ENCODE results near the gene PPP1R17. TPM values are rescaled to one million over a fixed set of nuclear protein-coding genes. Genes with fewer than 3 reads are reported as not detected.

The PPP1R17 gene
- total and polyA plus RNA-seq, 8 donors: not detected

DNA sequence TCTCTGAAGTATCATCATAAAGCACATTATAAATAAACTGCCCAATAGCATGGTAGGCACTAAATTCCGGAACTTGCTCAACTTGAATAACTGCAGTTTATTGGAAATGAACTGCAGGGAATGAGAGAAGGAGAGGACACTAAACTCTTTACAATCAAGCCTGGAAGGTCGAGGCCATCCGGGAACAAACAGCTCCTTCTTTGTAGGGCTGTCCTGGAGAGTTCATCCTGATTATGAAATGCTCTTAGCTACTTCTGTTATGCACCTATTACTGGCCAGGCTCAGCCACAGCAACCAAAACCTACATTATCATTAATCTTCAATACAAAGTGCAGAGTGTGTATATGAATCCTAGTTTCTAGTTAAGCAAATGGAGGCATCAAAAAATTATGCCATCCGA, 64.7 kb downstream of the PPP1R17 start:
- 81 to 91% (median 90%) methylated on average over 4 of the region's 4 CpGs for WGBS, 5 donors
- H3K4me3 ChIP-seq: no peak overlapping the region
- intact Hi-C loops (cut with DNase I; ENCODE audit: low total_unique reads): loop anchor here (5.0 kb wide), 1 partner anchor 451 kb away; no protein-coding TSS in a partner anchor
- no peaks in the 10 kb centered on the region for H3K9me3 ChIP-seq
- no peak for DNase-seq
- H3K27me3 ChIP-seq: no peaks in the 10 kb centered on the region
- H3K4me1 ChIP-seq: no peaks in the 10 kb centered on the region
- H3K36me3 ChIP-seq: no peaks in the 10 kb centered on the region
- no peak overlapping the region for H3K27ac ChIP-seq
- no peak for TF ChIP-seq POLR2AphosphoS5 (IDR thresholded peaks at IDR 0.05)
- no peak for TF ChIP-seq EP300 (IDR thresholded peaks at IDR 0.05)

Other genes starting within 250 kb of the PPP1R17 start
- under 1 TPM in 4 of 5 donors, not detected in 1; 0.18 to 0.58 (median 0.37) TPM for gene ITPRID1, start 173.1 kb upstream of the PPP1R17 start, total RNA-seq
- gene ITPRID1, start 173.1 kb upstream of the PPP1R17 start, polyA plus RNA-seq: under 1 TPM in 2 of 3 donors, not detected in 1; 0.30 to 0.37 TPM

Measured in stomach (tissue), 9 donors.